K562 (cell line): ENCODE results near the gene SEC24C. TPM values are rescaled to one million over a fixed set of nuclear protein-coding genes. Genes with fewer than 3 reads are reported as not detected.
"Not testable (repeated sequence)": the region's sequence is repeated elsewhere in the genome, so short reads cannot be mapped to it uniquely, and the experiment has no call there.

Experiments used
- ATAC-seq: fragments of 200-7000 bp; cut with Tn5 transposase; 3 replicates; pipeline ENCODE4 v1.9.1; 2020; ENCODE audit warnings: moderate library complexity
- BruUV-seq: library from RNA; stranded (reverse); fragments of 400-500 nt; replicated peaks from 2 replicates; lab custom pipeline; 2021; lab: Mats Ljungman, UMichigan
- CTCF ChIA-PET: fragments of 300-600 bp; formaldehyde crosslinking; extraction: SDS; loops from one replicate; lab custom pipeline; 2021; ENCODE audit warnings: low intra/inter-chr PET ratio; lab: Yijun Ruan, JAX
- POLR2A ChIA-PET: fragments of 300-600, 350-650 bp; sonication (Branson Sonifier 250); formaldehyde crosslinking; extraction: SDS; loops from one replicate; lab custom pipeline; 2021; ENCODE audit warnings: antibody characterized with exemption, inconsistent platforms; lab: Yijun Ruan, JAX
- DNase-seq, 4 experiments: peaks; one replicate each; pipeline versions ENCODE4 v3.0.0 to v3.0.0-alpha.2; 2011 to 2018; ENCODE audit warnings: low spot score in 3 of 4, mixed read lengths in 3 of 4; ENCODE audit errors: extremely low read depth in 1 of 4
- FAIRE-seq: peaks from 2 replicates; lab custom pipeline; 2011; peaks lifted over from hg19 to GRCh38; lab: Jason Lieb, UNC
- H2AFZ ChIP-seq: 2 replicates; pipeline ENCODE4 v1.6.0; 2011; ENCODE audit warnings: low read depth, low read length, control low read depth, inconsistent platforms
- H3K27ac ChIP-seq: fragments of 200-600 bp; 3 replicates; pipeline ENCODE4 v1.8.0; 2011; ENCODE audit warnings: low read depth, mild to moderate bottlenecking, control low read depth, inconsistent platforms, low read length, moderate library complexity, mixed read lengths; ENCODE audit errors: extremely low read depth
- H3K27me3 ChIP-seq, 2 experiments: fragments of 300-600 bp in 1 of 2; 2 replicates in 1 of 2; 3 replicates in 1 of 2; pipeline versions ENCODE4 v1.6.0 to v1.8.0; 2011; ENCODE audit warnings: inconsistent platforms in 2 of 2, low read length in 2 of 2, mild to moderate bottlenecking in 1 of 2, mixed read lengths in 1 of 2, moderate library complexity in 1 of 2; ENCODE audit not compliant: control insufficient read depth in 2 of 2, insufficient read depth in 2 of 2
- H3K36me3 ChIP-seq: fragments of 300-600 bp; 3 replicates; pipeline ENCODE4 v1.8.0; 2011; ENCODE audit warnings: mild to moderate bottlenecking, low read length, inconsistent platforms; ENCODE audit not compliant: control insufficient read depth, insufficient read depth
- H3K4me1 ChIP-seq, 2 experiments: fragments of 200-600 bp in 1 of 2; replicated peaks in 1 of 2; 2 replicates in 1 of 2; 3 replicates in 1 of 2; pipeline versions ENCODE4 v1.5.1 to v1.8.0; 2011; ENCODE audit warnings: inconsistent platforms in 2 of 2, low read length in 2 of 2, mild to moderate bottlenecking in 1 of 2, mixed read lengths in 1 of 2, moderate library complexity in 1 of 2; ENCODE audit not compliant: control insufficient read depth in 2 of 2, insufficient read depth in 2 of 2
- H3K4me2 ChIP-seq: 2 replicates; pipeline ENCODE4 v1.6.1; 2011; ENCODE audit warnings: low read length, control low read depth, inconsistent platforms, mixed read lengths; ENCODE audit not compliant: insufficient read depth
- H3K4me3 ChIP-seq: fragments of 200-600 bp; sonication (generic), shearing (Covaris generic); 2 replicates; pipeline ENCODE4 v1.5.1; 2016; ENCODE audit warnings: control low read depth, inconsistent platforms
- H3K79me2 ChIP-seq: fragments of 200-600 bp; 3 replicates; pipeline ENCODE4 v1.8.0; 2011; ENCODE audit warnings: low read length, inconsistent platforms; ENCODE audit not compliant: control insufficient read depth, insufficient read depth
- H3K9ac ChIP-seq, 2 experiments: 2 replicates each; pipeline versions ENCODE4 v1.6.0 to v1.6.1; 2011; ENCODE audit warnings: low read depth in 2 of 2, low read length in 2 of 2, control low read depth in 1 of 2, inconsistent platforms in 1 of 2, mild to moderate bottlenecking in 1 of 2, mixed read lengths in 1 of 2; ENCODE audit not compliant: insufficient read depth in 1 of 2
- H3K9me1 ChIP-seq: one replicate; pipeline ENCODE4 v1.6.0; 2011; ENCODE audit warnings: inconsistent platforms, mild to moderate bottlenecking, low read length, moderate library complexity; ENCODE audit not compliant: control insufficient read depth, insufficient read depth
- H3K9me3 ChIP-seq: replicated peaks from 2 replicates; pipeline ENCODE4 v1.5.1; 2011; ENCODE audit warnings: low read depth, low read length, inconsistent platforms; ENCODE audit not compliant: control insufficient read depth, insufficient read depth
- H4K20me1 ChIP-seq: replicated peaks from 2 replicates; pipeline ENCODE4 v1.6.1; 2011; ENCODE audit warnings: low read length, inconsistent platforms, mixed read lengths; ENCODE audit not compliant: control insufficient read depth, insufficient read depth
- ARID1B ChIP-seq: fragments of 450-650 bp; IDR thresholded peaks from 2 replicates; pipeline ENCODE4 v1.6.1; 2016; ENCODE audit warnings: antibody characterized with exemption, mild to moderate bottlenecking, inconsistent platforms
- CBFA2T2 ChIP-seq: fragments of 450-650 bp; conservative IDR thresholded peaks from 2 replicates; pipeline ENCODE4 v1.6.1; 2017; ENCODE audit warnings: mild to moderate bottlenecking
- CBFA2T3 ChIP-seq: fragments of 450-650 bp; IDR thresholded peaks from 2 replicates; pipeline ENCODE4 v1.6.1; 2017
- NCOR1 ChIP-seq: fragments of 450-650 bp; IDR thresholded peaks from 2 replicates; pipeline ENCODE4 v1.6.1; 2016; ENCODE audit warnings: mild to moderate bottlenecking, moderate library complexity
- TAL1 ChIP-seq: fragments of 450-650 bp; IDR thresholded peaks from 2 replicates; pipeline ENCODE4 v1.6.1; 2016; ENCODE audit warnings: mild to moderate bottlenecking
- TEAD4 ChIP-seq, 2 experiments: sonication (generic) in 1 of 2; formaldehyde crosslinking in 1 of 2; IDR thresholded peaks; 2 replicates each; pipeline versions ENCODE4 v1.6.1 to v1.8.0; 2012 to 2022; ENCODE audit warnings: borderline replicate concordance in 1 of 2, inconsistent platforms in 1 of 2, low read length in 1 of 2, mild to moderate bottlenecking in 1 of 2, missing genetic modification reagents in 1 of 2
- WGBS: fragments of 100-300 bp; shearing (Covaris generic); methylation state at CpG from one replicate; pipeline ENCODE4 v1.1.6; 2016; ENCODE audit warnings: low coverage, mixed read lengths; ENCODE audit not compliant: insufficient coverage; ENCODE audit errors: missing lambda C conversion rate; 5-methylcytosine and 5-hydroxymethylcytosine counted together
- in situ Hi-C: fragments of 300-500 bp; cut with MboI; formaldehyde crosslinking; loops from 4 replicates; pipeline ENCODE4 v1.15.0; 2018; ENCODE audit warnings: inconsistent platforms, mixed read lengths
- intact Hi-C: fragments of 100-400 bp; cut with micrococcal nuclease; formaldehyde crosslinking; loops from 2 replicates; pipeline ENCODE4 v1.14.2; 2022
- polyA plus RNA-seq, 8 experiments: library from polyadenylated mRNA; depleted of rRNA in 4 of 8; stranded (reverse) in 5 of 8; unstranded in 3 of 8; fragments of >200 nt; fragmentation: Nextera tagmentation in 2 of 8; fragmentation: Illumina TruSeq in 1 of 8; extraction: Ambion mirVana in 2 of 8; extraction: Trizol in 1 of 8; gene quantifications; 2 replicates each; pipeline versions ENCODE4 v1.2.1 to v1.2.3, GENCODE V29; 2011 to 2014; ENCODE audit warnings: inconsistent platforms in 1 of 8, missing spikeins in 1 of 8
- total RNA-seq, 7 experiments: library from RNA; depleted of rRNA in 6 of 7; stranded (reverse); fragments of >200 nt in 6 of 7; fragmentation: Illumina TruSeq in 2 of 7; extraction: Trizol in 2 of 7; gene quantifications; 2 replicates each; pipeline versions ENCODE4 v1.2.1 to v1.2.3, GENCODE V29; 2011 to 2021; ENCODE audit warnings: low replicate concordance in 1 of 7

Gene SEC24C
- total and polyA plus RNA-seq, 9 of the 15 experiments (the other 6 are each of a cell fraction or from before 2014, with no cell fraction given): 19.0 to 115 (median 70.5) TPM

GRCh38 chr10:73703924-73704323 lies 40.2 kb upstream of the SEC24C start:
- H3K27me3 ChIP-seq; H3K79me2 ChIP-seq; intact Hi-C loops; FAIRE-seq; H3K4me3 ChIP-seq; BruUV-seq; ATAC-seq; H3K9ac ChIP-seq; H3K9me1 ChIP-seq; H3K9me3 ChIP-seq; H2AFZ ChIP-seq; POLR2A ChIA-PET; CTCF ChIA-PET; DNase-seq; H3K27ac ChIP-seq; in situ Hi-C loops; H3K4me1 ChIP-seq; H3K4me2 ChIP-seq; TF ChIP-seq TEAD4 (CRISPR knock-in tag; IDR thresholded peaks at IDR 0.05; ENCODE audit: borderline replicate concordance): not testable (repeated sequence)
- TF ChIP-seq TEAD4 (IDR thresholded peaks at IDR 0.05; ENCODE audit: low read length): peak; percentile 37; the same call in 1 of the 2 replicates
- peak; percentile 25; the same call in 1 of the 2 replicates for TF ChIP-seq ARID1B
- peak; percentile 65 for TF ChIP-seq CBFA2T3
- TF ChIP-seq CBFA2T2: peak; percentile 66
- peak; percentile 26; the same call in 1 of the 2 replicates for TF ChIP-seq NCOR1
- peak; percentile 52; the same call in 1 of the 2 replicates for TF ChIP-seq TAL1
- TF ChIP-seq, all 486 proteins: peak for 6; not testable (repeated sequence) for 480
- peaks cover 12% of the 10 kb centered on the region; the same call in 1 of the 3 replicates for H3K36me3 ChIP-seq
- not testable (repeated sequence) for H4K20me1 ChIP-seq

DNA sequence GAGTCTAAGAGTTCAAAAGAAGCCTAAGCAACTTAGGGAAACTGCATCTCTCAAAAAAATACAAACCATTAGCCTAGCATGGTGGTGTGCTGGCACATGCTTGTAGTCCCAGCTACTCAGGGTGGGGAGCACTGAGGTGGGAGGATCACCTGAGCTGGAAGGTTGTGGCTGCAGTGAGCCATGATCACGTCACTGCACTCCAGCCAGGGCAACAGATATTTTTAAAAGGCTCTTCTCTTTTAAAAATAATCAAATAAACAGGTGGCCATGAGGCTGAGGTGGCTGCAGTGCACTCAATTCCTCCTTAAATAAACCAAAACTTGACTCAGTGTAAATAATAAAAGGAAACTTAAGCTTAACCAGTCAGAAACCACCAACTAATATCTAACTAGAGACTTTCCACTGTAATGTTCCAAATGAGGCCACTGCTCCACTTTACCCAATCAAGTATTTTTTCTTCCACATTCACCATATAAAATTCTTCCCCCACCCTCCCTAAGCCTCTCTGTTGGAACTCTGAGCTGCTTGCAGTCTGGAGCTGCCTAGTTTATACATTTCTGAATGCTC lies 38.6 kb upstream of the SEC24C start:
- H3K4me1 ChIP-seq, DNase-seq, BruUV-seq, FAIRE-seq, CTCF ChIA-PET, H3K27ac ChIP-seq, intact Hi-C loops, H3K4me2 ChIP-seq, H3K4me3 ChIP-seq, ATAC-seq, H4K20me1 ChIP-seq, H3K9me1 ChIP-seq, H3K79me2 ChIP-seq, H3K9ac ChIP-seq, H3K9me3 ChIP-seq, H3K27me3 ChIP-seq, POLR2A ChIA-PET, H2AFZ ChIP-seq: not testable (repeated sequence)
- peaks cover 17% of the 10 kb centered on the region; the same call in 1 of the 3 replicates for H3K36me3 ChIP-seq
- in situ Hi-C loops: loop anchor here (5.0 kb wide), 1 partner anchor 48 kb away; the partner anchor contains the start of gene SYNPO2L
- 63% methylated on average over 1 of the region's 1 CpG for WGBS

DNA sequence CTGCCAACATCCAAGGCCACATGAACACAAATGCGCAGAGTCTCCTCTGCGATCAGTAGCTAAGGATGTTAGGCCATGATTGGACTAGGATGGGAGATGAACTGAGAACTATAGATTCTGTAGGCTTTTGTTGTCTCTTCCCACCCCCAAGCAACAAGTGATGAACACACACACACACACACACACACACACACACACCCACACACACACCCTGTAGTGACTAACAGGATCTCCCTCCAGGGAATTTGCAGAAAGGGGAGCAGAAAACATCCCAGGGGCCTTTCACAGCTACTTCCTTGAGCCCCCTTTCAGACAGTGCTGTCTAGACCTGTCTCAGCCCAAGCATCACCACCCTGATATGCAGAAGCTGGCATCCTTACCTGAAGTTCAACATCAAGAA lies 37.7 kb upstream of the SEC24C start:
- WGBS: 93% methylated on average over 2 of the region's 2 CpGs
- H3K9ac ChIP-seq, H3K27me3 ChIP-seq, POLR2A ChIA-PET, H3K27ac ChIP-seq, FAIRE-seq, H3K9me1 ChIP-seq, intact Hi-C loops, H3K79me2 ChIP-seq, ATAC-seq, DNase-seq, H4K20me1 ChIP-seq, H3K9me3 ChIP-seq, CTCF ChIA-PET, BruUV-seq, H3K4me1 ChIP-seq, H3K4me2 ChIP-seq, H3K4me3 ChIP-seq, H2AFZ ChIP-seq: not testable (repeated sequence)
- in situ Hi-C loops: loop anchor here (5.0 kb wide), 1 partner anchor 49 kb away; the partner anchor contains the start of gene SYNPO2L
- peaks cover 15% of the 10 kb centered on the region; the same call in 1 of the 3 replicates for H3K36me3 ChIP-seq
